Measurements from ENCODE around the gene SLC40A1.

Gene SLC40A1

GRCh38 chr2:189527812-189528592, 52.6 kb downstream of the SLC40A1 start:
- no peak for DNase-seq (ENCODE audit: low read depth)
- in situ Hi-C loops (cut with HindIII; ENCODE audit: low sequenced_read_pairs) = no loop called here
- no peak overlapping the region for H3K4me3 ChIP-seq (ENCODE audit: low read depth, low read length)
- TF ChIP-seq CTCF (IDR thresholded peaks at IDR 0.05; ENCODE audit: low read depth, low read length, missing control alignments) = no peak

GRCh38 chr2:189527041-189527750, 53.4 kb downstream of the SLC40A1 start:
- in situ Hi-C loops (cut with HindIII; ENCODE audit: low sequenced_read_pairs) = no loop called here
- no peak for DNase-seq (ENCODE audit: low read depth)
- no peak overlapping the region for H3K4me3 ChIP-seq (ENCODE audit: low read depth, low read length)
- no peak for TF ChIP-seq CTCF (IDR thresholded peaks at IDR 0.05; ENCODE audit: low read depth, low read length, missing control alignments)

DNA sequence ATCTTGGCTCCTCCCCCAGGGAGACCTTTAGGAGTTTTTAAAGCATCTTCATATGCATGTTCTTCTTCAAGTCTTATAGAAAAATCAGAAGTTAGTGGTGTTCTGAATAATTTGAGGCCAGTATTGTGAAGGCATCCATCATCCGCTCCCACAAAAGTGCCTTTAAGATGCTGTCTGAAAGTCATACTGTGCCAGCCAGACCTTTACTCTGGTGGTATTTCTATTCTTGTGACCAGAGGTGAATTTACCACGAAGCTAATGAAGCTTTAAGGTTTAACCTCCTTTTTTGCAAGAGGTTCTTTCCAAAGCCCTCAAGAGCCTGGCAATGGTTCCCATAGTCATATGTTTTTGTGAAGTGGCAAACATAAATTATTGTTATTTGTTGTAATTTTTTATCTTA, 54.3 kb downstream of the SLC40A1 start:
- TF ChIP-seq CTCF (IDR thresholded peaks at IDR 0.05; ENCODE audit: low read depth, low read length, missing control alignments) = no peak
- in situ Hi-C loops (cut with HindIII; ENCODE audit: low sequenced_read_pairs) = no loop called here
- DNase-seq (ENCODE audit: low read depth) = no peak
- no peak overlapping the region for H3K4me3 ChIP-seq (ENCODE audit: low read depth, low read length)

GRCh38 chr2:189524746-189525145, 55.8 kb downstream of the SLC40A1 start:
- H3K4me3 ChIP-seq (ENCODE audit: low read depth, low read length) = no peak overlapping the region
- no peak for DNase-seq (ENCODE audit: low read depth)
- in situ Hi-C loops (cut with HindIII; ENCODE audit: low sequenced_read_pairs) = no loop called here
- no peak for TF ChIP-seq CTCF (IDR thresholded peaks at IDR 0.05; ENCODE audit: low read depth, low read length, missing control alignments)

- no peak overlapping the region for H3K4me3 ChIP-seq (ENCODE audit: low read depth, low read length)
- no peak for DNase-seq (ENCODE audit: low read depth)
- no peak for TF ChIP-seq CTCF (IDR thresholded peaks at IDR 0.05; ENCODE audit: low read depth, low read length, missing control alignments)
- in situ Hi-C loops (cut with HindIII; ENCODE audit: low sequenced_read_pairs) = no loop called here
Measured at GRCh38 chr2:189522435-189523151, 58.0 kb downstream of the SLC40A1 start.

DNA sequence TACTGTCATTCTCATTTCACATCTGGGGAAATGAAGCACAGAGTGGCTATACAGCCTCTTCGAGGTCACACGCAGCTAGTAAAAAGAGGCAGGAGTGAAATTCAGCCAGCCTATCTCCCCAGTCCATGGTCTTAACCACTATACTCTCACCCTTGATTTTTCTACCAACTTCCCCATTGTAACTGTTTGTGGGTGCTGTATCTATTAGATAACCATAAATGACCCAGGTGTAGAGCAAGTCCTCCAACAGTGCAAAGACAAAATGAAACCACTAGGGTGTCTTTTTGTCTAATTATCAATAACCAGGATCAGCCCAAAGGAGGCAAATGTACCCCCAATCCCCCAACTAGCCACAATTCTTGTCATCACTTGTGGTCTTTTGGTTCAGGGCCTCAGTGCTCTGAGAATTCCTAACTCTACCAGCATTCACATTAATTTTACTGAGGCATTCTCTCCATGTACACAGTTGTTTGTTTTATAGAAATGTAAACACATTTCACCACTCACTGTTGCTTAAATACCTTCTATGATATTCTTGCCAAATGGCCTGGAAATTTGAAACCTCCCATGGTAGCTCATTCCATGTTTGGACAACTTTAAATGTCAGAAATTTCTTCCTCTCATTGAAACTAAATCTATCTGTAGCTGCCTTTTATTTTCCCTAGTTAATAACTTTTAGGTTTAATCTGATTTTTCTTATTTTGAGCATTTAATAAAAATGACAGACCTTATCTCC, 58.7 kb downstream of the SLC40A1 start:
- in situ Hi-C loops (cut with HindIII; ENCODE audit: low sequenced_read_pairs) = no loop called here
- H3K4me3 ChIP-seq (ENCODE audit: low read depth, low read length) = no peak overlapping the region
- TF ChIP-seq CTCF (IDR thresholded peaks at IDR 0.05; ENCODE audit: low read depth, low read length, missing control alignments) = no peak
- DNase-seq (ENCODE audit: low read depth) = no peak
